ENCODE results near the gene TBC1D9B.

Gene TBC1D9B

GRCh38 chr5:179875741-179876609 is 31.7 kb downstream of the TBC1D9B start:
- Histone ChIP-seq H3K18ac (ENCODE audit: low read depth in 1 of 2, low read length in 2 of 2) (no peak overlapping the region), H2BK15ac (ENCODE audit: low read depth, poor library complexity, severe bottlenecking) (no peak overlapping the region), H3K4me2 (ENCODE audit: low read length, poor library complexity, severe bottlenecking) (no peak overlapping the region), H2AFZ (ENCODE audit: low read depth, low read length) (no peak overlapping the region), H2BK120ac (ENCODE audit: low read depth, low read length) (no peak overlapping the region), H3K36me3 (ENCODE audit: control insufficient read depth in 1 of 2, insufficient read depth in 2 of 2, low read depth in 1 of 2, low read length in 2 of 2) (peaks cover 79 to 81% of the 10 kb centered on the region in 2 experiments), H3K27ac (ENCODE audit: low read length, poor library complexity, severe bottlenecking) (no peak overlapping the region), H3K9me3 (ENCODE audit: control insufficient read depth, low read length) (no peaks in the 10 kb centered on the region), H3K14ac (ENCODE audit: low read length in 2 of 2) (no peak overlapping the region), H4K8ac (ENCODE audit: low read length) (no peak overlapping the region), H2BK5ac (ENCODE audit: low read depth, low read length, poor library complexity, severe bottlenecking) (no peak overlapping the region), H3K9ac (ENCODE audit: low read length) (no peak overlapping the region), H2AK5ac (ENCODE audit: low read length, severe bottlenecking) (no peak overlapping the region), H3K4me1 (ENCODE audit: control insufficient read depth, insufficient read depth, low read depth, low read length) (peaks cover 17% of the 10 kb centered on the region), H2BK12ac (ENCODE audit: low read length in 2 of 2) (no peak overlapping the region), H3K27me3 (ENCODE audit: control insufficient read depth in 1 of 2, insufficient read depth in 1 of 2, low read length in 2 of 2) (no peaks in the 10 kb centered on the region), H3K79me1 (replicated peaks; ENCODE audit: low read length, poor library complexity, severe bottlenecking) (peaks cover 20% of the 10 kb centered on the region), H3K4ac (ENCODE audit: low read depth in 1 of 2, low read length in 2 of 2) (no peak overlapping the region), H4K91ac (ENCODE audit: low read length) (no peak overlapping the region), H3K23ac (ENCODE audit: low read length in 2 of 2) (no peak overlapping the region), H3K4me3 (ENCODE audit: insufficient read depth in 1 of 2, low read depth in 1 of 2, low read length in 2 of 2) (no peak overlapping the region)
- no peak for DNase-seq
- WGBS = 96% methylated on average over 13 of the region's 16 CpGs

DNA sequence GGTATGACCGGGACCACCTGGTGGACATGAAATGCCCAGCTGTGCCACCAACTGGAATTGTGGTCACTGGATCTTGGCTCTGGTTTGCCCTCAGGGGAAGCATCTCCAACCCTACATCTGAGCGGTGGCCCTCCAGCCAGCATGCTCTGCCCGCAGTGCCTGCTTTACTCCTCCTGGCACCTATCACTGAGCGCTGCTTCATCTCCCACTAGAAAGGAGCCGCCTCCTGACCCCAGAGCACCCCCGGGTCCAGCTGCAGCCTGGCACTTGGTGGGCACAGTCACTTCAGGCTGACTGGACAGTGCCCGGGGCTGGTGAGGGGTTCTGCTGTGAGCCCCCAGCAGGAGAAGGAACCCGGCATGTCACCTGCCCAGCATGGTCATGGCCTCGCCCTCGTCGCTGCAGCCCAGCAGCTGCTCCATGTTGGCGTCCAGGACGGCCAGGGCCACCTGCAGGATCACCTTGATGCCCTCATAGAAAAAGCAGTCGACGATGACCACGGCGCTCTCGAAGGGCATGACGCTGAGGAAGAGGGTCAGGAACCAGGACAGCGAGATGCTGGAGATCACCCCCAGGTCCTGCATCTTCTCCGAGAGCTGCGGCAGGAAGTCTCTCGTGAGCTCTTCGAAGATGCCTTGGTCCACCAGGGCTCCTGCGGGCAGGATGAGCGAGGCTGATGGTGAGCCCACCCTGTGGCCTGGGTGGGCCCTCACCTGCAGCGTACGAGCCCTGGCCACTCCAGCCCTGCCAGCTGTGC is 33.0 kb downstream of the TBC1D9B start:
- H3K9me3 ChIP-seq (ENCODE audit: control insufficient read depth, low read length) = no peaks in the 10 kb centered on the region
- no peak overlapping the region for H4K8ac ChIP-seq (ENCODE audit: low read length)
- H3K14ac ChIP-seq (ENCODE audit: low read length in 2 of 2) = no peak overlapping the region
- peaks cover 13% of the 10 kb centered on the region for H3K79me1 ChIP-seq (replicated peaks; ENCODE audit: low read length, poor library complexity, severe bottlenecking)
- H2BK120ac ChIP-seq (ENCODE audit: low read depth, low read length) = no peak overlapping the region
- no peak overlapping the region for H2BK15ac ChIP-seq (ENCODE audit: low read depth, poor library complexity, severe bottlenecking)
- no peak overlapping the region for H2AK5ac ChIP-seq (ENCODE audit: low read length, severe bottlenecking)
- 97% methylated on average over 26 of the region's 28 CpGs for WGBS
- H3K27me3 ChIP-seq (ENCODE audit: control insufficient read depth in 1 of 2, insufficient read depth in 1 of 2, low read length in 2 of 2) = no peaks in the 10 kb centered on the region
- H3K4me1 ChIP-seq (ENCODE audit: control insufficient read depth, insufficient read depth, low read depth, low read length) = peaks cover 15% of the 10 kb centered on the region
- H2AFZ ChIP-seq (ENCODE audit: low read depth, low read length) = no peak overlapping the region
- H3K23ac ChIP-seq (ENCODE audit: low read length in 2 of 2) = no peak overlapping the region
- no peak overlapping the region for H3K4ac ChIP-seq (ENCODE audit: low read depth in 1 of 2, low read length in 2 of 2)
- no peak overlapping the region for H3K9ac ChIP-seq (ENCODE audit: low read length)
- H3K18ac ChIP-seq (ENCODE audit: low read depth in 1 of 2, low read length in 2 of 2) = no peak overlapping the region
- H2BK12ac ChIP-seq (ENCODE audit: low read length in 2 of 2) = no peak overlapping the region
- no peak overlapping the region for H2BK5ac ChIP-seq (ENCODE audit: low read depth, low read length, poor library complexity, severe bottlenecking)
- H3K36me3 ChIP-seq (ENCODE audit: control insufficient read depth in 1 of 2, insufficient read depth in 2 of 2, low read depth in 1 of 2, low read length in 2 of 2) = peaks cover 82 to 86% of the 10 kb centered on the region in 2 experiments
- H4K91ac ChIP-seq (ENCODE audit: low read length) = no peak overlapping the region
- no peak overlapping the region for H3K4me2 ChIP-seq (ENCODE audit: low read length, poor library complexity, severe bottlenecking)
- H3K4me3 ChIP-seq (ENCODE audit: insufficient read depth in 1 of 2, low read depth in 1 of 2, low read length in 2 of 2) = no peak overlapping the region
- H3K27ac ChIP-seq (ENCODE audit: low read length, poor library complexity, severe bottlenecking) = no peak overlapping the region
- no peak for DNase-seq

- peaks cover 14% of the 10 kb centered on the region for H3K4me1 ChIP-seq (ENCODE audit: control insufficient read depth, insufficient read depth, low read depth, low read length)
- H2BK15ac ChIP-seq (ENCODE audit: low read depth, poor library complexity, severe bottlenecking) = no peak overlapping the region
- no peak overlapping the region for H3K4me2 ChIP-seq (ENCODE audit: low read length, poor library complexity, severe bottlenecking)
- no peak overlapping the region for H2BK12ac ChIP-seq (ENCODE audit: low read length in 2 of 2)
- no peak overlapping the region for H3K23ac ChIP-seq (ENCODE audit: low read length in 2 of 2)
- no peaks in the 10 kb centered on the region for H3K9me3 ChIP-seq (ENCODE audit: control insufficient read depth, low read length)
- no peak overlapping the region for H3K9ac ChIP-seq (ENCODE audit: low read length)
- no peaks in the 10 kb centered on the region for H3K27me3 ChIP-seq (ENCODE audit: control insufficient read depth in 1 of 2, insufficient read depth in 1 of 2, low read length in 2 of 2)
- peaks cover 82 to 90% of the 10 kb centered on the region in 2 experiments for H3K36me3 ChIP-seq (ENCODE audit: control insufficient read depth in 1 of 2, insufficient read depth in 2 of 2, low read depth in 1 of 2, low read length in 2 of 2)
- no peak overlapping the region for H3K27ac ChIP-seq (ENCODE audit: low read length, poor library complexity, severe bottlenecking)
- H2BK5ac ChIP-seq (ENCODE audit: low read depth, low read length, poor library complexity, severe bottlenecking) = no peak overlapping the region
- no peak overlapping the region for H3K14ac ChIP-seq (ENCODE audit: low read length in 2 of 2)
- peaks cover 12% of the 10 kb centered on the region for H3K79me1 ChIP-seq (replicated peaks; ENCODE audit: low read length, poor library complexity, severe bottlenecking)
- DNase-seq = no peak
- peak overlapping the region in 1 of 2 experiments; percentile 14 for H3K4me3 ChIP-seq (ENCODE audit: insufficient read depth in 1 of 2, low read depth in 1 of 2, low read length in 2 of 2)
- H3K18ac ChIP-seq (ENCODE audit: low read depth in 1 of 2, low read length in 2 of 2) = no peak overlapping the region
- WGBS = 98% methylated on average over 3 of the region's 3 CpGs
- no peak overlapping the region for H3K4ac ChIP-seq (ENCODE audit: low read depth in 1 of 2, low read length in 2 of 2)
- H2AK5ac ChIP-seq (ENCODE audit: low read length, severe bottlenecking) = no peak overlapping the region
- no peak overlapping the region for H2AFZ ChIP-seq (ENCODE audit: low read depth, low read length)
- H2BK120ac ChIP-seq (ENCODE audit: low read depth, low read length) = no peak overlapping the region
- H4K91ac ChIP-seq (ENCODE audit: low read length) = no peak overlapping the region
- no peak overlapping the region for H4K8ac ChIP-seq (ENCODE audit: low read length)
These were observed 33.6 kb downstream of the TBC1D9B start for GRCh38 chr5:179874136-179874535.

DNA sequence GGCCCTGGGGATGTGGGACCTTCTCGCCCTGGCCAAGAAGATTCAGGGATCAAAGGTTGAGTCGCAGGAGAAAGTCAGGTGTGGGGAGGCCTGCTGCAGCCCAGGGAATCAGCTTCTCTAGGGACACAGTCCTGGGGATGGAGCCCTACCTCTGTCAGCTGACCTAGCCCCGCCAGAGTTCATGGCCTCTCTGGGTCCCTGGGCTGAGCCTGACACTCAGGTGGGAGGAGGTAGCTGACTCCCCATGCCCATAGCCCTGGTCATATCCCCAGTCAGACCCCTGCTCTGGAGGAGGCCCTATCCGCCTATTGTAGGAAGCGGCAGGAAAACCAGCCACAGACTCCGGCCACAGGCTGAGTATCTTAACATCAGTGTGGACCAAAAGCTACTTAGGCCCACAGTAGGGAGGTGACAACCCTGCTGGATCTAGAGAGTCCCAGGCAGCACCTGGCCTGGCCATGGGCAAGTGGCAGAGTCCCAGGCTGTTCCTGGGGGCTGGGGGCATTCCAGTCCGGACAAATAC is 34.0 kb downstream of the TBC1D9B start:
- Histone ChIP-seq H2AK5ac (ENCODE audit: low read length, severe bottlenecking) (no peak overlapping the region), H3K79me1 (replicated peaks; ENCODE audit: low read length, poor library complexity, severe bottlenecking) (peaks cover 10% of the 10 kb centered on the region), H2BK15ac (ENCODE audit: low read depth, poor library complexity, severe bottlenecking) (no peak overlapping the region), H2BK5ac (ENCODE audit: low read depth, low read length, poor library complexity, severe bottlenecking) (no peak overlapping the region), H4K91ac (ENCODE audit: low read length) (no peak overlapping the region), H3K4ac (ENCODE audit: low read depth in 1 of 2, low read length in 2 of 2) (no peak overlapping the region), H3K9me3 (ENCODE audit: control insufficient read depth, low read length) (no peaks in the 10 kb centered on the region), H3K4me3 (ENCODE audit: insufficient read depth in 1 of 2, low read depth in 1 of 2, low read length in 2 of 2) (peak overlapping the region in 1 of 2 experiments; percentile 14), H3K18ac (ENCODE audit: low read depth in 1 of 2, low read length in 2 of 2) (no peak overlapping the region), H2BK120ac (ENCODE audit: low read depth, low read length) (no peak overlapping the region), H3K36me3 (ENCODE audit: control insufficient read depth in 1 of 2, insufficient read depth in 2 of 2, low read depth in 1 of 2, low read length in 2 of 2) (peaks cover 82 to 90% of the 10 kb centered on the region in 2 experiments), H3K14ac (ENCODE audit: low read length in 2 of 2) (no peak overlapping the region), H4K8ac (ENCODE audit: low read length) (no peak overlapping the region), H3K27ac (ENCODE audit: low read length, poor library complexity, severe bottlenecking) (no peak overlapping the region), H2BK12ac (ENCODE audit: low read length in 2 of 2) (no peak overlapping the region), H3K4me2 (ENCODE audit: low read length, poor library complexity, severe bottlenecking) (no peak overlapping the region), H3K27me3 (ENCODE audit: control insufficient read depth in 1 of 2, insufficient read depth in 1 of 2, low read length in 2 of 2) (no peaks in the 10 kb centered on the region), H2AFZ (ENCODE audit: low read depth, low read length) (no peak overlapping the region), H3K23ac (ENCODE audit: low read length in 2 of 2) (no peak overlapping the region), H3K9ac (ENCODE audit: low read length) (no peak overlapping the region), H3K4me1 (ENCODE audit: control insufficient read depth, insufficient read depth, low read depth, low read length) (peaks cover 9% of the 10 kb centered on the region)
- no peak for DNase-seq
- WGBS = 98% methylated on average over 7 of the region's 7 CpGs
